HG03175 (cell line): ENCODE measurements around the gene PLEKHA1.

Experiments used
- ATAC-seq: cut with Tn5 transposase; IDR thresholded peaks from one replicate; pipeline ENCODE4 v1.9.1; 2021; ENCODE audit warnings: mild to moderate bottlenecking, moderate library complexity; ENCODE audit not compliant: unreplicated experiment

Gene PLEKHA1

DNA sequence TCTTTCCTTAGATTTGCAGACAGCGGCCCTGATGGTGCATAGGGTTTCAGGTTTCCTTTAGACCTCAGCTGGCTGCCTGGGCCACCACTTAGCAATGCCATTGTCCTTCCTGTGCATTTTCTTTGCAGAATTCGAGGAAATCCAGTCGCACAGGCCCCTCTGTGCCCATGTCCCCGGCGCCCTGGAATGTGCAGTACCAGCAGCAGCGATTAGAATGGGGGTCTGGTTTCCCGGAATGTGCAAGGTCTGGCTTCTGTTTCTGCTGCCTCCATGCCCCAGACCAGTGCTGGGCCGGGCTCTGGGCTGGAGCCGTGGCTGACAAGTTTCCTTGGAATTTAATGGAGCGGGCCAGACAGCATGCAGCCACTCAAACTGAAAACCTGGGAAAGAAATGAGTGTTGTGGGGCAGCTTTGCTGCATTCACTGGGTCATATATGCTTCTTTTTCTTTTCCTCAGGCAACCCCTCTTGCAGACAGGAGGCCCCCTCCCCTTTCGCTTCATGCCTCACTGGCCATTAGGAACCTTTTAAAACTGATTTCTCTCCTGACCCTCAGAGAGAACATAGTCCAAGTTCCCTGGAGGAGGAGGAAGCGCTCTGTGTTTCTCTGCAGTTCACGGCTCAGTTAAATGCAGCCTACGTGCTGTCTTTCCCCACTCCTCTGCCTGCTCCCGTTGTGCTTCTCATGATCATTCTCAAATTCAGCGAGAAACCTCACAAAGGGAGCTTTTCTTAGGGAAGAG, 101.3 kb downstream of the PLEKHA1 start:
- ATAC-seq, result no peak

DNA sequence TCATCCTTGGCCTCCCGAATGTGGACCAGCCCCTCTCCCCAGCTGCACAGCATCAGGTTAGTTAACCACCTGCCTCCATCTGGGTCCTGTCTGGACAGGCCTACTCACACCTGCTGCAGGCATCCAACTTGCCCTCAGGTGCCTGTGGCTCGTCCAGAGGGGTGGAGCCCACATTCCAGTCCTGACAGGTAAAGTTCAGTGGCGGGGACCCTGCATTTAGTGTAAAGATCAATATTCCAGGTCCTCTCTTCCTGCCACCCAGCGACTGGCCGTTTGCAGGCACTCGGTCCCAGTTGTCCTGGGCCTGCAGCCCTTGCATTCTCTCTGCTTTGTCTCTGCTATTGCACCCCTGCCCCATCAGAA, 101.8 kb downstream of the PLEKHA1 start:
- ATAC-seq, result no peak

DNA sequence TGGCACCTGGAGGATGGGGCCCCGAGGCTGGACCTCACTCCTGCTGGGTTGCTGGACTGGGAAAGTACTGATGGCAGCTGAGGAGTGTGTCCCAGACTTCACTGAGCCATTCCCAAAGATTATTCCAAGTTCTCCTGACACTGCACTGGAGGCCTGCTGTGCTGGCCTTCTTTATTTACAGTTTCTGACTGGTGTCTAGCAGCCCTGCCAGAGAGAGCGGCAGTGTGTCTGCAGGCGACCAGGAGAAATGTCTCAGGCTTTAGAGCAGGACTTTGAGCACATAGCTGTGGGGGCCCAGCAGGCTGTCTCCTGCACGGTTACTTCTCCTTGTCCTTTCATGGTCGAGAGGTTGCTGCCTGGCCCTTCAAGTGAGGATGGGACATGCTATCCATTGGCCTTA, 102.9 kb downstream of the PLEKHA1 start:
- ATAC-seq, result no peak

DNA sequence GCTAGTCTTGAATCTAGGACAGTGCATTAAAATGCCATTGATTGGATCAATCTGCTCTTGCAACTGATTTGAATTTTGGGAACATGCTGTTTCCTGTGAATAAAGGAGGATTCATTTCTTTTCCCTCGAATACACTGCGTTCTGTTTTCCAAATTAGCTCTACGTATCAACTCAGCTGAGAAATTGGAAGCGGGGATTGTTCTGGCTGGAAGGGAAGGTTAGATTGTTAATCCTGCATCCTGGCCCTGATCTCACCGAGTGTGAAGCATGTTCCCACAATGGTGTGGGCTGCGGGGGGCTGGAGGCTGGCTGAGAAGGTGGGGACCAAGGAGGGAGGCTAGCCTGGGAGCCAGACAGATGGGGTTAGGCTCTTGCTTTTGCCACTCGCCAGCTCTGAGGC, 104.5 kb downstream of the PLEKHA1 start:
- ATAC-seq, result no peak

DNA sequence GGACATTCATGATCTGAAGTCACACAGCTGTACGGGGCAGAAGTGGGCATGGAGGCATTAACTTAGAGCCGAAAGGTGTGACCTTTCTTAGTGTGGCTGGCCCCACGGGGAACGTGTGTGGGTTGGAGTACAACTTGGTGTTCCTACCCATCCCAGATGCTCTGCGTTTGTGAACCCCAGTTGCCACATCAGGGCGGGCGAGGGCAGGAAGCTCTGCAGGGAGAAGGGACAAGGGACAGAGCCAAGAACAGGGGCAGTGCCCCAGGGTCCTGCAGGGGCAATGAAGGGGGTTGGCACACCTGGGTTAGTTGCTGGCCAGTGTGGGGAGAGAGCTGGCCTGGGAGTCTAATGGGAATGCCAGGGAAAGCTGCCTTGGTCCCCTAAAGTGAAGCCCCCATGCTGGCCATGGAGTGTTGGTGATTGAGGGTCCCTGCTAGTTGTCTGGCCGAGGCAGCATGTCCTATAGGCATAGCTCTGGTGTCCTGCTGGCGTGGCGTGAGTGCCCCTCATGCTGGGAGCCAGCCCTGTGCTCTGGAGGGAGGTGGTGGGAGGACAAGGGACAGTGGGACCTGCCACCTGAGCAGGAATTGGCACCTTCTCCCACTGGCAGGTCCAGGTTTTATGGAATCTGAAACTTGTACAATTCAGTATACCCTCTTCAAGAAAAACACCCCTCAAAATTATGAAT, 105.8 kb downstream of the PLEKHA1 start:
- ATAC-seq, result no peak

DNA sequence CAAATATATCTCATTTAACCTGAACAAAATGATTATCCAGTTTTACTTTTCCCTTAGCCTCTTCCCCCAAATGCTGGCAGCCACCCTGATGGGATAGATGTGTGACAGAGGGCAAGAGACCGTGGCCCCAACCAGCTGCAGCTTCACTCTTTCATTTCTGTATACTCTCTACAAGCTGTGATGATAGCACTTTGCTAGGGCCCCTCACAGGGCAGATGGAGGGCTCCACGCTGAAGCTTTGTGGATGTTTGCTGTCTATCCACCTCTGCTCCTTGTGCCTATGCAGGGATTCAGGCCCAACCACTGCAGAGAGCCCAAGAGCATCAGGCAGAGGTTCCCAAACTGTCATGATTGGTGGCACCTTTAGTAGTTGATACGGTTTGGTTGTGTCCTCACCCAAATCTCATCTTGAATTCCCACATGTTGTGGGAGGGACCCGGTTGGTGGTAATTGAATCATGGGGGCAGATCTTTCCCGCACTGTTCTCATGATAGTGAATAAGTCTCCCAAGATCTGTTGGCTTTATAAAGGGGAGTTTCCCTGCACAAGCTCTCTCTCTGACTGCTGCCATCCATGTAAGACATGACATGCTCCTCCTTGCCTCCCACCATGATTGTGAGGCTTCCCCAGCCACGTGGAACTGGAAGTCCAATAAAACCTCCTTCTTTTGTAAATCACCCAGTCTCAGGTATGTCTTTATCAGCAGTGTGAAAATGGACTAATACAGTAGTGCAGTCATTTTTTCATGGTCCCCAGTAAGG, 107.0 kb downstream of the PLEKHA1 start:
- ATAC-seq, result no peak
